ENCODE data around the gene CDK6.

DNA sequence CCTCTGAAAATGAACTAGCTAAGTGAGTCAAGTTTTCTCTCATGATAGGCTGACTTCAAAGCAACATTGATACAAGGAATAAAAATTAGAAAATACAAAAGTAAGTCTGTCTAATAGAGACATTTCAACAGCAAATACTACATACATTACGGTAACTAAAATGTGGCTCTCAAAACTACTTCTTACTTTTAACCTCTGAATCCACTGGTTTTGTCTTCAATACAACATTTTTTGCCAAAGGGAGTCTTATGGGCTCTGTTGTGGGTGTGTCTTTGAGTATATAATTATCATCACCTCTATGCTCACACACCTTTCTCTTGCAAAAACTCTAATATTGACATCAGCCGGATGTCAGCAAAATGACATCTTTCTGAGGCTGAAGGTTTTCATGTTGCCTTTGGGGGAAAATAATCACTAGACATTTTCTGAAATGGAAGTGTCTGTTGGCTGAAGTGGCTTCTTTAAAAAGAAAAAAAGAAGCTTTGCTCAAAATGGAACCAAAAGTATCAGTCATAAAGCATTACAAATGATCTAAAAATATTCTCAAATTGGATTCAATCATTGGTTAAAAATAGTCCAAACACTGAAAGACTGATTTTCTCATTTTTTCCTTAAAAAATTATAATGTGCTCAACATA is 204.4 kb downstream of the CDK6 start:
- TF ChIP-seq POLR2A (IDR thresholded peaks at IDR 0.05): no peak
- TF ChIP-seq CTCF (IDR thresholded peaks at IDR 0.05): no peak
